GM12878 (cell line): ENCODE results near the gene WNT7A. TPM values are rescaled to one million over a fixed set of nuclear protein-coding genes. Genes with fewer than 3 reads are reported as not detected.

Experiments used
- ATAC-seq: fragments of 200-7000 bp; cut with Tn5 transposase; 3 replicates; pipeline ENCODE4 v1.9.1; 2020; ENCODE audit warnings: mild to moderate bottlenecking, moderate library complexity
- BruUV-seq: library from RNA; stranded (reverse); fragments of 400-500 nt; replicated peaks from 2 replicates; lab custom pipeline; 2021; lab: Mats Ljungman, UMichigan
- CTCF ChIA-PET: fragments of 300-600 bp; sonication (Branson Sonifier 250); formaldehyde crosslinking; extraction: SDS; loops from one replicate; lab custom pipeline; 2021; ENCODE audit warnings: inconsistent platforms; lab: Yijun Ruan, JAX
- POLR2A ChIA-PET: fragments of 350-600 bp; formaldehyde crosslinking; extraction: SDS; loops from one replicate; lab custom pipeline; 2021; ENCODE audit warnings: inconsistent platforms; lab: Charles Lee
- RAD21 ChIA-PET: fragments of 300-600 bp; sonication (Branson Sonifier 250); formaldehyde crosslinking; loops from one replicate; lab custom pipeline; 2023; ENCODE audit warnings: antibody characterized with exemption; ENCODE audit not compliant: unreplicated experiment; lab: Charles Lee
- SMC1A ChIA-PET: fragments of 300-600 bp; sonication (Branson Sonifier 250); formaldehyde crosslinking; loops from one replicate; lab custom pipeline; 2023; ENCODE audit not compliant: unreplicated experiment, uncharacterized antibody; lab: Charles Lee
- DNase-seq: peaks from one replicate; pipeline ENCODE4 v3.0.0-alpha.2; 2011; ENCODE audit warnings: low read depth, low spot score
- FAIRE-seq: peaks from 3 replicates; lab custom pipeline; 2011; peaks lifted over from hg19 to GRCh38; lab: Jason Lieb, UNC
- H2AFZ ChIP-seq: 2 replicates; pipeline ENCODE4 v1.6.0; 2011; ENCODE audit warnings: low read depth, low read length, control low read depth; ENCODE audit not compliant: control insufficient read depth
- H3K27ac ChIP-seq: 2 replicates; pipeline ENCODE4 v1.5.1; 2011; ENCODE audit warnings: control low read depth; ENCODE audit not compliant: control insufficient read depth, insufficient read depth
- H3K27me3 ChIP-seq, 2 experiments: replicated peaks in 1 of 2; 2 replicates each; pipeline versions ENCODE4 v1.6.0 to v1.6.1; 2011; ENCODE audit warnings: low read length in 1 of 2; ENCODE audit not compliant: control insufficient read depth in 2 of 2, insufficient read depth in 2 of 2
- H3K36me3 ChIP-seq, 2 experiments: 2 replicates each; pipeline ENCODE4 v1.5.1; 2011; ENCODE audit warnings: low read length in 1 of 2; ENCODE audit not compliant: control insufficient read depth in 2 of 2, insufficient read depth in 2 of 2
- H3K4me1 ChIP-seq: 2 replicates; pipeline ENCODE4 v1.6.1; 2011; ENCODE audit warnings: mild to moderate bottlenecking, low read length, moderate library complexity, mixed read lengths; ENCODE audit not compliant: control insufficient read depth, insufficient read depth
- H3K4me2 ChIP-seq: 2 replicates; pipeline ENCODE4 v1.6.0; 2011; ENCODE audit warnings: control low read depth; ENCODE audit not compliant: control insufficient read depth, insufficient read depth
- H3K4me3 ChIP-seq: fragments of 200-600 bp; sonication (generic); 2 replicates; pipeline ENCODE4 v1.5.1; 2016
- H3K79me2 ChIP-seq: 2 replicates; pipeline ENCODE4 v1.6.0; 2011; ENCODE audit warnings: low read length; ENCODE audit not compliant: control insufficient read depth, insufficient read depth
- H3K9ac ChIP-seq: 2 replicates; pipeline ENCODE4 v1.8.0; 2011; ENCODE audit warnings: low read length, control low read depth, mixed read lengths; ENCODE audit not compliant: control insufficient read depth, insufficient read depth
- H3K9me3 ChIP-seq: replicated peaks from 3 replicates; pipeline ENCODE4 v1.5.1; 2011; ENCODE audit warnings: mild to moderate bottlenecking, low read length; ENCODE audit not compliant: control insufficient read depth, insufficient read depth
- H4K20me1 ChIP-seq: 2 replicates; pipeline ENCODE4 v1.6.0; 2011; ENCODE audit not compliant: control insufficient read depth, insufficient read depth
- HDAC6 ChIP-seq: fragments of 200-600 bp; sonication (generic); IDR thresholded peaks from one replicate; pipeline ENCODE4 v1.8.0; 2017; ENCODE audit warnings: antibody characterized with exemption; ENCODE audit not compliant: unreplicated experiment
- JUND ChIP-seq: IDR thresholded peaks from 2 replicates; pipeline ENCODE4 v1.6.1; 2012; ENCODE audit warnings: low read depth, mild to moderate bottlenecking, low read length, improper control_type of control experiment, moderate library complexity
- POLR2A ChIP-seq: IDR thresholded peaks from 2 replicates; pipeline ENCODE4 v1.6.1; 2011; ENCODE audit warnings: low read depth, mild to moderate bottlenecking, low read length
- POLR2AphosphoS2 ChIP-seq: IDR thresholded peaks from 2 replicates; pipeline ENCODE4 v1.6.1; 2011; ENCODE audit warnings: low read depth, mild to moderate bottlenecking, low read length, improper control_type of control experiment, moderate library complexity
- POU2F2 ChIP-seq: IDR thresholded peaks from 3 replicates; pipeline ENCODE4 v1.6.1; 2011; ENCODE audit warnings: low read depth, mild to moderate bottlenecking, low read length, borderline replicate concordance
- SIN3A ChIP-seq: IDR thresholded peaks from 2 replicates; pipeline ENCODE4 v1.6.1; 2012; ENCODE audit warnings: low read depth, low read length, improper control_type of control experiment
- SUZ12 ChIP-seq: fragments of 200-600 bp; sonication (generic); IDR thresholded peaks from one replicate; pipeline ENCODE4 v1.6.1; 2018; ENCODE audit warnings: antibody characterized with exemption, mild to moderate bottlenecking; ENCODE audit not compliant: unreplicated experiment
- TBL1XR1 ChIP-seq: IDR thresholded peaks from 2 replicates; pipeline ENCODE4 v1.6.1; 2012; ENCODE audit warnings: low read depth, low read length, improper control_type of control experiment
- USF1 ChIP-seq: IDR thresholded peaks from 2 replicates; pipeline ENCODE4 v1.6.1; 2011; ENCODE audit warnings: borderline replicate concordance, low read depth, mild to moderate bottlenecking, moderate library complexity, mixed read lengths, low read length; ENCODE audit not compliant: insufficient read depth; ENCODE audit errors: extremely low read length
- ZBED1 ChIP-seq: IDR thresholded peaks from 2 replicates; pipeline ENCODE4 v1.6.1; 2016; ENCODE audit warnings: borderline replicate concordance
- WGBS: methylation state at CpG from one replicate; pipeline ENCODE4 v1.1.6; 2016; ENCODE audit warnings: low lambda C conversion rate; ENCODE audit not compliant: insufficient replicate concordance, insufficient coverage; ENCODE audit errors: missing lambda C conversion rate; 5-methylcytosine and 5-hydroxymethylcytosine counted together
- in situ Hi-C: fragments of 300-500 bp; cut with MboI; formaldehyde crosslinking; loops from 9 replicates; pipeline ENCODE4 v1.14.3; 2018; ENCODE audit warnings: mixed read lengths
- intact Hi-C: fragments of 100-400 bp; cut with micrococcal nuclease; formaldehyde crosslinking; loops from one replicate; pipeline ENCODE4 v1.14.2; 2022; ENCODE audit not compliant: unreplicated experiment
- polyA plus RNA-seq, 11 experiments: library from polyadenylated mRNA; depleted of rRNA in 4 of 11; unstranded in 6 of 11; stranded (reverse) in 5 of 11; fragments of >200 nt; fragmentation: Nextera tagmentation in 4 of 11; fragmentation: Illumina TruSeq in 1 of 11; extraction: Ambion mirVana in 4 of 11; extraction: Trizol in 1 of 11; gene quantifications; 1 replicate in 1 of 11; 2 replicates in 10 of 11; pipeline versions ENCODE4 v1.2.1 to v1.2.3, GENCODE V29; 2011 to 2016; ENCODE audit warnings: inconsistent platforms in 2 of 11, missing spikeins in 2 of 11, low read depth in 1 of 11
- total RNA-seq, 4 experiments: library from RNA; depleted of rRNA in 3 of 4; stranded (reverse); fragments of >200 nt in 3 of 4; fragmentation: Illumina TruSeq in 1 of 4; extraction: Trizol in 1 of 4; gene quantifications; 2 replicates each; pipeline versions ENCODE4 v1.2.1 to v1.2.3, GENCODE V29; 2013 to 2021

The WNT7A gene
- total and polyA plus RNA-seq, 10 of the 15 experiments (the other 5 are each of a cell fraction or from before 2014, with no cell fraction given), result 0.08 TPM; not detected in 9

GRCh38 chr3:13780432-13781176 lies 99.3 kb downstream of the WNT7A start:
- H3K4me2 ChIP-seq, result no peak overlapping the region
- no peak for TF ChIP-seq TBL1XR1
- TF ChIP-seq POU2F2, result no peak
- no peak for TF ChIP-seq JUND
- no peak for TF ChIP-seq HDAC6
- no peak for TF ChIP-seq SUZ12
- no peak for TF ChIP-seq POLR2AphosphoS2
- TF ChIP-seq USF1, result no peak
- no peak for TF ChIP-seq SIN3A
- no peak for TF ChIP-seq ZBED1
- TF ChIP-seq POLR2A, result no peak
- no peak overlapping the region for H3K4me3 ChIP-seq
- no peaks in the 10 kb centered on the region for H3K36me3 ChIP-seq
- ChIA-PET RAD21 (no interaction called here), POLR2A (no interaction called here), CTCF (no interaction called here), SMC1A (no interaction called here)
- no peaks in the 10 kb centered on the region for H3K4me1 ChIP-seq
- no peaks in the 10 kb centered on the region; a peak in 2 of 4 replicates for H3K27me3 ChIP-seq
- H3K79me2 ChIP-seq, result no peaks in the 10 kb centered on the region
- in situ Hi-C loops (no loop called here), intact Hi-C loops (no loop called here)
- no peak overlapping the region for H2AFZ ChIP-seq
- no peaks in the 10 kb centered on the region for H3K9me3 ChIP-seq
- no TSS peak for BruUV-seq
- FAIRE-seq, result no peak
- H3K27ac ChIP-seq, result no peak overlapping the region
- no peak for ATAC-seq
- no peak overlapping the region for H3K9ac ChIP-seq
- no peak for DNase-seq
- WGBS, result 14% methylated on average over 11 of the region's 11 CpGs
- no peaks in the 10 kb centered on the region for H4K20me1 ChIP-seq
